PFSK-1 (cell line): ENCODE measurements around the gene ZNF8.

ENCODE experiments used
- FOXP2 ChIP-seq: optimal IDR thresholded peaks from 2 replicates; pipeline ENCODE3; 2011; ENCODE audit warnings: borderline replicate concordance, control low read depth, inconsistent platforms; ENCODE audit not compliant: insufficient read depth; ENCODE audit errors: extremely low read length, extremely low read depth
- POLR2AphosphoS5 ChIP-seq: IDR thresholded peaks from 2 replicates; pipeline ENCODE4 v1.6.1; 2012; ENCODE audit warnings: low read depth, mild to moderate bottlenecking, control low read depth, low read length, moderate library complexity
- REST ChIP-seq, 2 experiments: IDR thresholded peaks; 2 replicates each; pipeline versions ENCODE4 v1.6.1 to v1.8.0; 2011 to 2012; ENCODE audit warnings: low read depth in 2 of 2, low read length in 2 of 2, control low read depth in 1 of 2, inconsistent platforms in 1 of 2, mild to moderate bottlenecking in 1 of 2, moderate library complexity in 1 of 2; ENCODE audit not compliant: insufficient read depth in 1 of 2
- SIN3A ChIP-seq: IDR thresholded peaks from 2 replicates; pipeline ENCODE4 v1.6.1; 2012; ENCODE audit warnings: mild to moderate bottlenecking, low read length, moderate library complexity, borderline replicate concordance; ENCODE audit not compliant: insufficient read depth
- TAF1 ChIP-seq: IDR thresholded peaks from 2 replicates; pipeline ENCODE4 v1.6.1; 2012; ENCODE audit warnings: low read length, control low read depth, borderline replicate concordance; ENCODE audit not compliant: insufficient read depth

- no peak for TF ChIP-seq SIN3A
- no peak for TF ChIP-seq TAF1
- TF ChIP-seq POLR2AphosphoS5: no peak
- TF ChIP-seq REST (IDR thresholded peaks at IDR 0.05; ENCODE audit: insufficient read depth in 1 of 2, low read depth in 2 of 2, low read length in 2 of 2): no peak
- TF ChIP-seq FOXP2: no peak
Observed at GRCh38 chr19:58345558-58345957, 66.8 kb downstream of the ZNF8 start.
